ENCODE data around the gene BCO2.

The BCO2 gene

GRCh38 chr11:112260490-112260889 is 85.2 kb downstream of the BCO2 start, which contains the start of gene PLET1:
Gene PLET1, minus strand, starts transcription at chr11:112260860. Its CDS starts 271 bp downstream, at chr11:112260589.
- no peak for TF ChIP-seq SIN3A (IDR thresholded peaks at IDR 0.05; ENCODE audit: borderline replicate concordance, insufficient read depth, low read length)
- TF ChIP-seq POLR2AphosphoS5 (IDR thresholded peaks at IDR 0.05; ENCODE audit: low read depth, low read length) = no peak
- no peak for TF ChIP-seq TAF1 (IDR thresholded peaks at IDR 0.05; ENCODE audit: borderline replicate concordance, insufficient read depth, low read length)
- TF ChIP-seq FOXP2 (optimal IDR thresholded peaks at IDR 0.05; ENCODE audit: borderline replicate concordance, extremely low read depth, extremely low read length, insufficient read depth) = no peak
- TF ChIP-seq REST (IDR thresholded peaks at IDR 0.05; ENCODE audit: insufficient read depth in 1 of 2, low read depth in 2 of 2, low read length in 2 of 2) = no peak

DNA sequence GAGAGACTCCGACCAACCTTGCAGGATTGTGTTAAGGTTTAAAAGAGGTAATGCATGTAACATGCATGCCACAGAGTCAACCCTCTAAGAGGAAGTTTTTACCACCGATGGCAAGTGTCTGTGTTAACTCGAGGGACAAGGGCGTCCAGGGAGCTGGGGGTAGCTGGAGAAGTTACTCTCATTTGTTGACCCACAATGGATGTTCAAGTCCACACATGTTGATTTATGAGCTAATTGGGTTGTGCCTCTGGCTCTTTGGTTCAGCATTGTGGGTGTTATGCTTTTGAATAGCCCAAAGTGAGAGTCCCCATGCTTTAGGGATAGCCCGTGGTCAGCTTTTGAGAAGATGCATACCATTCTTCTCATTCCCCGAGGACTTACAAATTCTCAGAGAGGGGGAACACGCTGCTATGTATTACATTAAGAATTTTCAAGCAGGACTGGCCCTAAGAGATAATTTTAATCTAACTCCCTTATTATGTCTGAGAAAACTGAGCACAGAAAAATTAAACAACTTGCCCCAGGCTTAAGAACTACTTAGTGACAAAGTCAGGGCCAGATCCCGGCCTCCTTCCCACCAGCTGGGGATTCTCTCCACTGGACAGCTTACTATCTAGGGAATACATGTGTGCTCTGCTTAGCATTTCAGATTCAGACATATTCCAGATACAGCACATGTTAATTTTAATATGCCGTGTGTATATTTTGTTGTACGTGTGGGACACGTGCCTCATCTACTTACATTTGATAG is 90.5 kb downstream of the BCO2 start:
- TF ChIP-seq SIN3A (IDR thresholded peaks at IDR 0.05; ENCODE audit: borderline replicate concordance, insufficient read depth, low read length) (no peak), TAF1 (IDR thresholded peaks at IDR 0.05; ENCODE audit: borderline replicate concordance, insufficient read depth, low read length) (no peak), POLR2AphosphoS5 (IDR thresholded peaks at IDR 0.05; ENCODE audit: low read depth, low read length) (no peak), FOXP2 (optimal IDR thresholded peaks at IDR 0.05; ENCODE audit: borderline replicate concordance, extremely low read depth, extremely low read length, insufficient read depth) (no peak), REST (IDR thresholded peaks at IDR 0.05; ENCODE audit: insufficient read depth in 1 of 2, low read depth in 2 of 2, low read length in 2 of 2) (no peak)

- TF ChIP-seq POLR2AphosphoS5 (IDR thresholded peaks at IDR 0.05; ENCODE audit: low read depth, low read length) = no peak
- no peak for TF ChIP-seq TAF1 (IDR thresholded peaks at IDR 0.05; ENCODE audit: borderline replicate concordance, insufficient read depth, low read length)
- TF ChIP-seq SIN3A (IDR thresholded peaks at IDR 0.05; ENCODE audit: borderline replicate concordance, insufficient read depth, low read length) = no peak
Measured at GRCh38 chr11:112266410-112266778, 91.1 kb downstream of the BCO2 start.

GRCh38 chr11:112267188-112267591 is 91.9 kb downstream of the BCO2 start:
- no peak for TF ChIP-seq REST (IDR thresholded peaks at IDR 0.05; ENCODE audit: insufficient read depth in 1 of 2, low read depth in 2 of 2, low read length in 2 of 2)
- TF ChIP-seq TAF1 (IDR thresholded peaks at IDR 0.05; ENCODE audit: borderline replicate concordance, insufficient read depth, low read length) = no peak
- no peak for TF ChIP-seq POLR2AphosphoS5 (IDR thresholded peaks at IDR 0.05; ENCODE audit: low read depth, low read length)
- no peak for TF ChIP-seq FOXP2 (optimal IDR thresholded peaks at IDR 0.05; ENCODE audit: borderline replicate concordance, extremely low read depth, extremely low read length, insufficient read depth)
- TF ChIP-seq SIN3A (IDR thresholded peaks at IDR 0.05; ENCODE audit: borderline replicate concordance, insufficient read depth, low read length) = no peak

DNA sequence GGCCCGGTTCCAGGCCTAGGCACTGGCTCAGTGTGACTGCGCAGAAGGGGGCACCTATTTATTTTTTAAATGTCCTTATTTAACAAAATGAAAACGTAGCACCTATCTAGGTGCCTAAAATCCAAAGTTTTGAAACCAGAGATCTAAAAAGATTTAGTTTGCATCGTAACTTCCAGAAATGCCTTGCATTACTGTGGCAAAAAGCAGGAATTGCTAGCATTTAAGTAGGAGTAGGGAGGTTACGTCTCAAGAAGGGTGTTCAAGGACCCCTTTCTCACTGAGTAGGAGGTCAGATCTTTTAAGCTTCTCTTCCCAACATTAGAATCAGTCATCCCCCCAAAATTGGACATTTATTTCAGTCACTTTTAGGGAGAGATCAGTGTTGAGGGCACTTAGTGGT is 93.1 kb downstream of the BCO2 start:
- TF ChIP-seq SIN3A (IDR thresholded peaks at IDR 0.05; ENCODE audit: borderline replicate concordance, insufficient read depth, low read length) (no peak), POLR2AphosphoS5 (IDR thresholded peaks at IDR 0.05; ENCODE audit: low read depth, low read length) (no peak), FOXP2 (optimal IDR thresholded peaks at IDR 0.05; ENCODE audit: borderline replicate concordance, extremely low read depth, extremely low read length, insufficient read depth) (no peak), TAF1 (IDR thresholded peaks at IDR 0.05; ENCODE audit: borderline replicate concordance, insufficient read depth, low read length) (no peak), REST (IDR thresholded peaks at IDR 0.05; ENCODE audit: insufficient read depth in 1 of 2, low read depth in 2 of 2, low read length in 2 of 2) (no peak)

All from PFSK-1 (cell line).